Neural cell (in vitro differentiated cells): ENCODE data around the gene PAFAH2. TPM values are rescaled to one million over a fixed set of nuclear protein-coding genes. Genes with fewer than 3 reads are reported as not detected.

ENCODE experiments used
- H2AFZ ChIP-seq: fragments of 200-600, 300-800 bp; sonication (generic), shearing (Covaris generic); 2 replicates; pipeline ENCODE4 v1.6.0; 2014; ENCODE audit warnings: low read depth, mild to moderate bottlenecking, antibody characterized with exemption, low read length, moderate library complexity
- H3F3A ChIP-seq: fragments of 200-600 bp; shearing (Covaris generic); 2 replicates; pipeline ENCODE4 v1.6.1; 2016; ENCODE audit warnings: mild to moderate bottlenecking, moderate library complexity, mixed read lengths, antibody characterized with exemption, low read length; ENCODE audit not compliant: insufficient read depth, poor library complexity, severe bottlenecking
- H3K27ac ChIP-seq: fragments of 200-600, 300-800 bp; sonication (generic), shearing (Covaris generic); 2 replicates; pipeline ENCODE4 v1.5.1; 2014; ENCODE audit warnings: mild to moderate bottlenecking, low read length, moderate library complexity
- H3K27me3 ChIP-seq: fragments of 300-800, 200-600 bp; sonication (generic), shearing (Covaris generic); 2 replicates; pipeline ENCODE4 v1.6.0; 2014; ENCODE audit warnings: mild to moderate bottlenecking, low read depth, low read length, moderate library complexity; ENCODE audit not compliant: insufficient read depth
- H3K36me3 ChIP-seq: fragments of 300-800, 200-600 bp; sonication (generic), shearing (Covaris generic); 2 replicates; pipeline ENCODE4 v1.5.1; 2014; ENCODE audit warnings: mild to moderate bottlenecking, antibody characterized with exemption, low read length, moderate library complexity; ENCODE audit not compliant: insufficient read depth
- H3K4me2 ChIP-seq: fragments of 300-800, 200-600 bp; sonication (generic), shearing (Covaris generic); 2 replicates; pipeline ENCODE4 v1.6.0; 2014; ENCODE audit warnings: mild to moderate bottlenecking, low read length
- H3K4me3 ChIP-seq: fragments of 300-800, 200-600 bp; sonication (generic), shearing (Covaris generic); 2 replicates; pipeline ENCODE4 v1.5.1; 2014; ENCODE audit warnings: mild to moderate bottlenecking, low read length, moderate library complexity
- H3K79me2 ChIP-seq: fragments of 200-600 bp; shearing (Covaris generic); replicated peaks from 2 replicates; pipeline ENCODE4 v1.6.0; 2014; ENCODE audit warnings: mild to moderate bottlenecking, low read length, moderate library complexity; ENCODE audit not compliant: insufficient read depth
- H3K9ac ChIP-seq: fragments of 300-800, 200-600 bp; sonication (generic), shearing (Covaris generic); 2 replicates; pipeline ENCODE4 v1.6.1; 2016; ENCODE audit warnings: mild to moderate bottlenecking, low read length, mixed read lengths
- H3K9me2 ChIP-seq: fragments of 200-600 bp; shearing (Covaris generic); 2 replicates; pipeline ENCODE4 v1.6.1; 2016; ENCODE audit warnings: mild to moderate bottlenecking, low read length, mixed read lengths; ENCODE audit not compliant: insufficient read depth
- H3K9me3 ChIP-seq: fragments of 200-600, 300-800 bp; sonication (generic), shearing (Covaris generic); 2 replicates; pipeline ENCODE4 v1.6.1; 2016; ENCODE audit warnings: mild to moderate bottlenecking, mixed run types, low read length, moderate library complexity, mixed read lengths
- H4K20me1 ChIP-seq: fragments of 200-600 bp; shearing (Covaris generic); 2 replicates; pipeline ENCODE4 v1.6.1; 2016; ENCODE audit warnings: mild to moderate bottlenecking, mixed run types; ENCODE audit not compliant: insufficient read depth
- CTCF ChIP-seq: fragments of 450-650 bp; IDR thresholded peaks from 2 replicates; pipeline ENCODE4 v1.5.1; 2014; ENCODE audit warnings: antibody characterized with exemption, mild to moderate bottlenecking, moderate library complexity; ENCODE audit not compliant: poor library complexity, severe bottlenecking
- EP300 ChIP-seq: fragments of 450-650 bp; conservative IDR thresholded peaks from 2 replicates; pipeline ENCODE4 v1.6.1; 2014; ENCODE audit warnings: antibody characterized with exemption, mild to moderate bottlenecking, moderate library complexity; ENCODE audit not compliant: poor library complexity, severe bottlenecking
- EZH2 ChIP-seq: fragments of 200-600, 300-800 bp; shearing (Covaris generic), sonication (generic); IDR thresholded peaks from 2 replicates; pipeline ENCODE4 v1.6.1; 2014; ENCODE audit warnings: antibody characterized with exemption, low read length, borderline replicate concordance, mild to moderate bottlenecking; ENCODE audit not compliant: insufficient read depth, poor library complexity, severe bottlenecking
- MXI1 ChIP-seq: fragments of 450-650 bp; conservative IDR thresholded peaks from 2 replicates; pipeline ENCODE4 v1.6.1; 2014; ENCODE audit warnings: antibody characterized with exemption, mild to moderate bottlenecking; ENCODE audit not compliant: poor library complexity, severe bottlenecking
- POLR2AphosphoS5 ChIP-seq: IDR thresholded peaks from 2 replicates; pipeline ENCODE4 v1.6.1; 2012
- RAD21 ChIP-seq: fragments of 450-650 bp; conservative IDR thresholded peaks from 2 replicates; pipeline ENCODE4 v1.6.1; 2014; ENCODE audit warnings: antibody characterized with exemption, mild to moderate bottlenecking, moderate library complexity
- REST ChIP-seq: IDR thresholded peaks from 2 replicates; pipeline ENCODE4 v1.6.1; 2012; ENCODE audit warnings: borderline replicate concordance
- SMC3 ChIP-seq: fragments of 450-650 bp; conservative IDR thresholded peaks from 2 replicates; pipeline ENCODE4 v1.6.1; 2014; ENCODE audit warnings: antibody characterized with exemption, mild to moderate bottlenecking, moderate library complexity; ENCODE audit not compliant: poor library complexity
- TAF1 ChIP-seq: IDR thresholded peaks from 2 replicates; pipeline ENCODE4 v1.6.1; 2012; ENCODE audit warnings: low read depth
- polyA plus RNA-seq: library from polyadenylated mRNA; depleted of rRNA; stranded (reverse); fragments of >200 nt; gene quantifications from 2 replicates; pipeline ENCODE4 v1.2.3, GENCODE V29; 2014

Gene PAFAH2
- polyA plus RNA-seq, 1 donor from 2014 or later, result 7.9 TPM

GRCh38 chr1:26037904-26038303, 40.0 kb upstream of the PAFAH2 start:
- Histone ChIP-seq H3K36me3 (no peaks in the 10 kb centered on the region), H3K9me2 (no peaks in the 10 kb centered on the region), H3K4me3 (no peak overlapping the region), H3K27ac (no peak overlapping the region), H4K20me1 (no peaks in the 10 kb centered on the region), H3K27me3 (peaks cover under 1% of the 10 kb centered on the region), H2AFZ (no peak overlapping the region), H3K9ac (no peak overlapping the region), H3K4me2 (no peak overlapping the region), H3K79me2 (no peaks in the 10 kb centered on the region), H3K9me3 (no peaks in the 10 kb centered on the region), H3F3A (no peaks in the 10 kb centered on the region)
- TF ChIP-seq POLR2AphosphoS5 (no peak), EZH2 (no peak), RAD21 (no peak), SMC3 (no peak)

GRCh38 chr1:26036756-26037281, 39.0 kb upstream of the PAFAH2 start:
- Histone ChIP-seq H3K9ac (no peak overlapping the region), H4K20me1 (no peaks in the 10 kb centered on the region), H3K27ac (no peak overlapping the region), H2AFZ (no peak overlapping the region), H3K9me2 (no peaks in the 10 kb centered on the region), H3K4me3 (no peak overlapping the region), H3K9me3 (no peaks in the 10 kb centered on the region), H3K36me3 (no peaks in the 10 kb centered on the region), H3F3A (no peaks in the 10 kb centered on the region), H3K27me3 (no peaks in the 10 kb centered on the region), H3K79me2 (no peaks in the 10 kb centered on the region), H3K4me2 (no peak overlapping the region)
- TF ChIP-seq EZH2 (no peak), REST (no peak), EP300 (no peak), POLR2AphosphoS5 (no peak), TAF1 (no peak), CTCF (no peak), RAD21 (no peak), MXI1 (no peak), SMC3 (no peak)
